ENCODE data around the gene ZBTB20.
"Not testable (repeated sequence)": the region's sequence is repeated elsewhere in the genome, so short reads cannot be mapped to it uniquely, and the experiment has no call there.

The ZBTB20 gene

DNA sequence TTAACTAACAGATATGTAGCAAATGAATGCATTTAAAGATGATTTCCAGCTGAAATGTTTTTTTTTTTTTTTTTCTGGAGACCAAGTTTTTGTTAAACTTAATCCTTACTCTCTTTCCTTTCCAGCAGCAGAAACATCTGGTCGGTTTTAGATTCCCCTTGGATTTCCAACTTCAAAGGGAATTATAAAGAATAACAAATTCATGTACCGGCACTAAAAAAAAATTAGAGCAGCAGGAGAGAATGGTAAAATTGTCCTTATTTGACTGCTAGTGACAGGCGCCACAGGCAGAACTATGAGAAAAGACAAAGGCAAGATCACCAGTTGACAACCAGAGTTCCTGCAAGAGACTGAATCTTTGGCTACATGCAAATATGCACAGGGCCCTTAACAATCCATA lies 459.9 kb downstream of the ZBTB20 start:
- Histone ChIP-seq H3K36me3 (no peaks in the 10 kb centered on the region), H3K4me3 (ENCODE audit: low read depth, low read length) (no peak overlapping the region), H3K9me3 (no peaks in the 10 kb centered on the region), H3K4me1 (peaks cover 4% of the 10 kb centered on the region; the same call in 1 of the 2 replicates), H3K27me3 (no peaks in the 10 kb centered on the region)
- TF ChIP-seq, protein P1, sequence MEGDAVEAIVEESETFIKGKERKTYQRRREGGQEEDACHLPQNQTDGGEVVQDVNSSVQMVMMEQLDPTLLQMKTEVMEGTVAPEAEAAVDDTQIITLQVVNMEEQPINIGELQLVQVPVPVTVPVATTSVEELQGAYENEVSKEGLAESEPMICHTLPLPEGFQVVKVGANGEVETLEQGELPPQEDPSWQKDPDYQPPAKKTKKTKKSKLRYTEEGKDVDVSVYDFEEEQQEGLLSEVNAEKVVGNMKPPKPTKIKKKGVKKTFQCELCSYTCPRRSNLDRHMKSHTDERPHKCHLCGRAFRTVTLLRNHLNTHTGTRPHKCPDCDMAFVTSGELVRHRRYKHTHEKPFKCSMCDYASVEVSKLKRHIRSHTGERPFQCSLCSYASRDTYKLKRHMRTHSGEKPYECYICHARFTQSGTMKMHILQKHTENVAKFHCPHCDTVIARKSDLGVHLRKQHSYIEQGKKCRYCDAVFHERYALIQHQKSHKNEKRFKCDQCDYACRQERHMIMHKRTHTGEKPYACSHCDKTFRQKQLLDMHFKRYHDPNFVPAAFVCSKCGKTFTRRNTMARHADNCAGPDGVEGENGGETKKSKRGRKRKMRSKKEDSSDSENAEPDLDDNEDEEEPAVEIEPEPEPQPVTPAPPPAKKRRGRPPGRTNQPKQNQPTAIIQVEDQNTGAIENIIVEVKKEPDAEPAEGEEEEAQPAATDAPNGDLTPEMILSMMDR (IDR thresholded peaks at IDR 0.05; ENCODE audit: low read depth, low read length) = no peak
- DNase-seq = no peak

DNA sequence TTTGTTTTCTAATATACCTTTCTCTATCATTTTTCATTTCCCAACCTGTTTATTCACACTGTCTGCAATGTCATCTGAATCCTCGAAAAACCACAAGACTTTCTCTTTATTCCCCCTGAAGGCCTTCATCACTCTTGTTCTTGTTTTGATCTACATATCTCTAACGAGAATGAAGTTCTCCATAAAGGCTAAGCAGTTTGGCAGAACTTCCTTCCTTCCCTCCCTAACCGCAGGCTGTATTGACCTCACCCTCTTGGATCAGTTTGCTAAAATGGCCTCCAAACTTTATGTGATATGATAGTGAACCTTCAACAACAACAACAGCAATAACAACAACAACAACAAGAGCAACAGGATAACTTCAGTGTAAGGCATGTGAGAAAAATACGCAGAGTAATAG lies 460.5 kb downstream of the ZBTB20 start:
- no peak for DNase-seq
- no peaks in the 10 kb centered on the region for H3K9me3 ChIP-seq

DNA sequence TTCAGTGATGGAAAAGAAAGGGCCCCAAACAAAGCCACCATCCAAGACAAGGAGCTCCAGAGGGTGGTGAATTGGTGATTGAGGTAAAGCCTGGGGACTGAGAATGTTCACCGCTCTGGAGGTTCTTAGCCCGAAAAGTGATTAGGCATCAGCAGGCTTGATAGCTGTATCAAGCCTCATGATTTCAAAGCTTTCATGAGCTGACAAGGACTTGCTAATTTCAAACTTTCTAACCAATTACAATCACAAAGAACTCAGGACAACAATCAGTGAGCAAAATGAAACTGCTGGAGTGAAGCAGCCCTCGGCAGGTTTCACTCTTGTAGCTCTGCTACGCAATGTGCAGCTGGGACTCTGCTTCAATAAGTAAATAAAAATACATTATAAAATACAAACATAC lies 461.9 kb downstream of the ZBTB20 start:
- no peak for DNase-seq
- TF ChIP-seq, protein P1 (IDR thresholded peaks at IDR 0.05; ENCODE audit: low read depth, low read length) = no peak
- Histone ChIP-seq H3K9me3 (no peaks in the 10 kb centered on the region), H3K36me3 (no peaks in the 10 kb centered on the region), H3K4me1 (no peaks in the 10 kb centered on the region), H3K27me3 (no peaks in the 10 kb centered on the region), H3K4me3 (ENCODE audit: low read depth, low read length) (no peak overlapping the region)

More for the DNA sequence above, 460.5 kb downstream of the ZBTB20 start:
- H3K4me3 ChIP-seq (ENCODE audit: low read depth, low read length) = no peak overlapping the region
- TF ChIP-seq, protein P1 (IDR thresholded peaks at IDR 0.05; ENCODE audit: low read depth, low read length) = no peak
- H3K36me3 ChIP-seq = no peaks in the 10 kb centered on the region
- no peaks in the 10 kb centered on the region for H3K27me3 ChIP-seq
- no peaks in the 10 kb centered on the region for H3K4me1 ChIP-seq

DNA sequence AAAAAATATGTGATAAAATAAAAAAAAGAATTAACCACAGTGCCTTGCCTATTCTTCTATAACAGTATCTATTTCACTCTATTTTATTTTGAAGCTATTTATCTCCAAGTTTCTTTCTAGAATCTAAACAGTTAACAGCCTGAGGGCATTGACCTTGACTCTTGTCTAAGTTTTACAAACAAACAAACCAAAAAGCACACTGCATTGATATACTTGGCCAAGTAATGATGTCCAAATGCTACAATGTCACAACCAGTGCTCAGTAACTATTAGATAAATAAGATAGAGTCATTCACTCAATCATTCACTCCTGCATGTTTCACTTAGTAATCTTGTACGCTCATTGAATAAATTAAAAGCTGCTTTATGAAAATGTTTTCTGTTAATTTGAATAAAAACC lies 466.8 kb downstream of the ZBTB20 start:
- Histone ChIP-seq H3K4me3 (ENCODE audit: low read depth, low read length) (no peak overlapping the region), H3K27me3 (no peaks in the 10 kb centered on the region), H3K36me3 (no peaks in the 10 kb centered on the region), H3K4me1 (no peaks in the 10 kb centered on the region), H3K9me3 (no peaks in the 10 kb centered on the region)
- DNase-seq = no peak
- TF ChIP-seq, protein P1 (IDR thresholded peaks at IDR 0.05; ENCODE audit: low read depth, low read length) = no peak

DNA sequence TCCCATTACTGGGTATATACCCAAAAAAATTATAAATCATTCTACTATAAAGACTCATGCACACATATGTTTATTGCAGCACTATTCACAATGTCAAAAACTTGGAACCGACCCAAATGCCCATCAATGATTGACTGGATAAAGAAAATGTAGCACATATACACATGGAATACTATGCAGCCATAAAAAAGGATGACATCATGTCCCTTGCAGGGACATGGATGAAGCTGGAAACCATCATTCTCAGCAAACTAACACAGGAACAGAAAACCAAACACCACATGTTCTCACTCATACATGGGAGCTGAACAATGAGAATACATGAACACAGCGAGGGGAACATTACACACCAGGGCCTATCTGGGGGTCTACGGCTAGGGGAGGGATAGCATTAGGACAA lies 467.3 kb downstream of the ZBTB20 start:
- not testable (repeated sequence) for H3K36me3 ChIP-seq; H3K27me3 ChIP-seq; H3K9me3 ChIP-seq; H3K4me1 ChIP-seq; H3K4me3 ChIP-seq (ENCODE audit: low read depth, low read length); DNase-seq

DNA sequence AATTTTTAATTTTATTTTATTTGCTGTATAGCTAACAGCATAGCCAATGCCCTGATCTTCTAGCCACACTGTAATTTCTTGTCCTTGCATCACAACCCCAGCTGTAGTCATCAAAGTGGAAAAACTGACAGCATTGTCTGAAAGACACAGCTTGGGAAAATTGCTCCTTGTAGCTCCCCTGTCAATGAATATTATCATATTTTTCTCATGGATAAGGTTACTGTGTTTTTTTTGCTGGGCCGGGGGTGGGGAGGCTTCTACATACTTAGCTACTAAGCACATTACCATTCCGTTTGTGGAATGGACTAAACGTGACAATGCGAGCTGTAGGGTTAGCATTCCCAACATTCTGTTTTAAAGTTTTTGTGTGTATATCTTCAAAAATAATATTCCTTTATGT lies 472.0 kb downstream of the ZBTB20 start:
- no peaks in the 10 kb centered on the region for H3K4me1 ChIP-seq
- no peaks in the 10 kb centered on the region for H3K27me3 ChIP-seq
- H3K36me3 ChIP-seq = no peaks in the 10 kb centered on the region
- DNase-seq = no peak
- H3K9me3 ChIP-seq = no peaks in the 10 kb centered on the region
- TF ChIP-seq, protein P1 (IDR thresholded peaks at IDR 0.05; ENCODE audit: low read depth, low read length) = no peak
- H3K4me3 ChIP-seq (ENCODE audit: low read depth, low read length) = no peak overlapping the region

DNA sequence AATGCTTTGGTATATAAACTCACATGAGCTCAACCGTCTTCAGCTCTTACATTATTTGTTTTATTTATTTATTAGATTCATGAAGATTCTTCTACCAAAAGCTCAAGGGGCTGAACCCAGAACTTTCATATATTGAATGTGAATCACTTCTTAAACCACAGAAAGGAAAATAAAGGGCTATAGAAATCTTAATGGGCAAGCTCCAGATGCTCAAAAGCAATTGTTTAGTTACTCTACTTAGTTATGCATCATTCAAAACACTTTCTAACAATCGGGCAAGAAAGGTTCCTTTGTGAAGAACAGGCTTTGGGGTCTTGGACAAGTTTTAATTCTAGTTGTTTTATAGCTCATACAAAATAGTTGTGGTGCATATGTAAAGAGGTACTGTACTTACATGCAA lies 473.1 kb downstream of the ZBTB20 start:
- DNase-seq = no peak
- H3K36me3 ChIP-seq = no peaks in the 10 kb centered on the region
- no peaks in the 10 kb centered on the region for H3K9me3 ChIP-seq
- no peaks in the 10 kb centered on the region for H3K27me3 ChIP-seq
- no peaks in the 10 kb centered on the region for H3K4me1 ChIP-seq
- TF ChIP-seq, protein P1 (IDR thresholded peaks at IDR 0.05; ENCODE audit: low read depth, low read length) = no peak
- no peak overlapping the region for H3K4me3 ChIP-seq (ENCODE audit: low read depth, low read length)
